Neural cell (in vitro differentiated cells): Measurements from ENCODE around the gene DARS1. TPM values are rescaled to one million over a fixed set of nuclear protein-coding genes. Genes with fewer than 3 reads are reported as not detected.

Source experiments
- H2AFZ ChIP-seq: fragments of 200-600, 300-800 bp; sonication (generic), shearing (Covaris generic); 2 replicates; pipeline ENCODE4 v1.6.0; 2014; ENCODE audit warnings: low read depth, mild to moderate bottlenecking, antibody characterized with exemption, low read length, moderate library complexity
- H3F3A ChIP-seq: fragments of 200-600 bp; shearing (Covaris generic); 2 replicates; pipeline ENCODE4 v1.6.1; 2016; ENCODE audit warnings: mild to moderate bottlenecking, moderate library complexity, mixed read lengths, antibody characterized with exemption, low read length; ENCODE audit not compliant: insufficient read depth, poor library complexity, severe bottlenecking
- H3K27ac ChIP-seq: fragments of 200-600, 300-800 bp; sonication (generic), shearing (Covaris generic); 2 replicates; pipeline ENCODE4 v1.5.1; 2014; ENCODE audit warnings: mild to moderate bottlenecking, low read length, moderate library complexity
- H3K27me3 ChIP-seq: fragments of 300-800, 200-600 bp; sonication (generic), shearing (Covaris generic); 2 replicates; pipeline ENCODE4 v1.6.0; 2014; ENCODE audit warnings: mild to moderate bottlenecking, low read depth, low read length, moderate library complexity; ENCODE audit not compliant: insufficient read depth
- H3K36me3 ChIP-seq: fragments of 300-800, 200-600 bp; sonication (generic), shearing (Covaris generic); 2 replicates; pipeline ENCODE4 v1.5.1; 2014; ENCODE audit warnings: mild to moderate bottlenecking, antibody characterized with exemption, low read length, moderate library complexity; ENCODE audit not compliant: insufficient read depth
- H3K4me2 ChIP-seq: fragments of 300-800, 200-600 bp; sonication (generic), shearing (Covaris generic); 2 replicates; pipeline ENCODE4 v1.6.0; 2014; ENCODE audit warnings: mild to moderate bottlenecking, low read length
- H3K4me3 ChIP-seq: fragments of 300-800, 200-600 bp; sonication (generic), shearing (Covaris generic); 2 replicates; pipeline ENCODE4 v1.5.1; 2014; ENCODE audit warnings: mild to moderate bottlenecking, low read length, moderate library complexity
- H3K79me2 ChIP-seq: fragments of 200-600 bp; shearing (Covaris generic); replicated peaks from 2 replicates; pipeline ENCODE4 v1.6.0; 2014; ENCODE audit warnings: mild to moderate bottlenecking, low read length, moderate library complexity; ENCODE audit not compliant: insufficient read depth
- H3K9ac ChIP-seq: fragments of 300-800, 200-600 bp; sonication (generic), shearing (Covaris generic); 2 replicates; pipeline ENCODE4 v1.6.1; 2016; ENCODE audit warnings: mild to moderate bottlenecking, low read length, mixed read lengths
- H3K9me2 ChIP-seq: fragments of 200-600 bp; shearing (Covaris generic); 2 replicates; pipeline ENCODE4 v1.6.1; 2016; ENCODE audit warnings: mild to moderate bottlenecking, low read length, mixed read lengths; ENCODE audit not compliant: insufficient read depth
- H3K9me3 ChIP-seq: fragments of 200-600, 300-800 bp; sonication (generic), shearing (Covaris generic); 2 replicates; pipeline ENCODE4 v1.6.1; 2016; ENCODE audit warnings: mild to moderate bottlenecking, mixed run types, low read length, moderate library complexity, mixed read lengths
- H4K20me1 ChIP-seq: fragments of 200-600 bp; shearing (Covaris generic); 2 replicates; pipeline ENCODE4 v1.6.1; 2016; ENCODE audit warnings: mild to moderate bottlenecking, mixed run types; ENCODE audit not compliant: insufficient read depth
- CTCF ChIP-seq: fragments of 450-650 bp; IDR thresholded peaks from 2 replicates; pipeline ENCODE4 v1.5.1; 2014; ENCODE audit warnings: antibody characterized with exemption, mild to moderate bottlenecking, moderate library complexity; ENCODE audit not compliant: poor library complexity, severe bottlenecking
- EP300 ChIP-seq: fragments of 450-650 bp; conservative IDR thresholded peaks from 2 replicates; pipeline ENCODE4 v1.6.1; 2014; ENCODE audit warnings: antibody characterized with exemption, mild to moderate bottlenecking, moderate library complexity; ENCODE audit not compliant: poor library complexity, severe bottlenecking
- EZH2 ChIP-seq: fragments of 200-600, 300-800 bp; shearing (Covaris generic), sonication (generic); IDR thresholded peaks from 2 replicates; pipeline ENCODE4 v1.6.1; 2014; ENCODE audit warnings: antibody characterized with exemption, low read length, borderline replicate concordance, mild to moderate bottlenecking; ENCODE audit not compliant: insufficient read depth, poor library complexity, severe bottlenecking
- MXI1 ChIP-seq: fragments of 450-650 bp; conservative IDR thresholded peaks from 2 replicates; pipeline ENCODE4 v1.6.1; 2014; ENCODE audit warnings: antibody characterized with exemption, mild to moderate bottlenecking; ENCODE audit not compliant: poor library complexity, severe bottlenecking
- POLR2AphosphoS5 ChIP-seq: IDR thresholded peaks from 2 replicates; pipeline ENCODE4 v1.6.1; 2012
- RAD21 ChIP-seq: fragments of 450-650 bp; conservative IDR thresholded peaks from 2 replicates; pipeline ENCODE4 v1.6.1; 2014; ENCODE audit warnings: antibody characterized with exemption, mild to moderate bottlenecking, moderate library complexity
- SMC3 ChIP-seq: fragments of 450-650 bp; conservative IDR thresholded peaks from 2 replicates; pipeline ENCODE4 v1.6.1; 2014; ENCODE audit warnings: antibody characterized with exemption, mild to moderate bottlenecking, moderate library complexity; ENCODE audit not compliant: poor library complexity
- TAF1 ChIP-seq: IDR thresholded peaks from 2 replicates; pipeline ENCODE4 v1.6.1; 2012; ENCODE audit warnings: low read depth
- polyA plus RNA-seq: library from polyadenylated mRNA; depleted of rRNA; stranded (reverse); fragments of >200 nt; gene quantifications from 2 replicates; pipeline ENCODE4 v1.2.3, GENCODE V29; 2014
- TF ChIP-seq, protein P1 (sequence below): IDR thresholded peaks from 2 replicates; pipeline ENCODE4 v1.6.1; 2012; ENCODE audit warnings: borderline replicate concordance

Gene DARS1
- polyA plus RNA-seq, 1 donor from 2014 or later = 37.9 TPM

DNA sequence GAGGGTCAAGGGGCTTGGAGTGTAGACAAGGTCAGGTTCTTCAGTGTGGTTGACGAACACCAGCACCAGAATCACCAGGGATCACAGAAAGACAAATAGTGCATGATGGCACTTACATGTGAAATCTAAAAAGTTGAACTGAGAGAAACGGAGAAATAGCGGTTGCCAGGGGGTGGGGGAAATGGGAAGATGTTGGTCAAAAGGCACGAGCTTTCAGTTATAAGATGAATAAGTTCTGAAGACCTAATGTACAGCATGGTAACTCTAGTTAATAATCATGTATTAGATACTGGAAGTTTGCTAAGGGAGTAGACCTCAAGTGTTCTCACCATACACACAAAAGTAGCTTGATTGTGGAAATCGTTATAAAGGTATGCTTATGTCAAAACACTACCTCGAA, 43.7 kb upstream of the DARS1 start:
- no peak overlapping the region for H2AFZ ChIP-seq
- no peaks in the 10 kb centered on the region for H3K9me2 ChIP-seq
- H3K4me3 ChIP-seq = no peak overlapping the region
- TF ChIP-seq EP300 (no peak), CTCF (no peak), RAD21 (no peak), EZH2 (no peak)
- TF ChIP-seq, protein P1, sequence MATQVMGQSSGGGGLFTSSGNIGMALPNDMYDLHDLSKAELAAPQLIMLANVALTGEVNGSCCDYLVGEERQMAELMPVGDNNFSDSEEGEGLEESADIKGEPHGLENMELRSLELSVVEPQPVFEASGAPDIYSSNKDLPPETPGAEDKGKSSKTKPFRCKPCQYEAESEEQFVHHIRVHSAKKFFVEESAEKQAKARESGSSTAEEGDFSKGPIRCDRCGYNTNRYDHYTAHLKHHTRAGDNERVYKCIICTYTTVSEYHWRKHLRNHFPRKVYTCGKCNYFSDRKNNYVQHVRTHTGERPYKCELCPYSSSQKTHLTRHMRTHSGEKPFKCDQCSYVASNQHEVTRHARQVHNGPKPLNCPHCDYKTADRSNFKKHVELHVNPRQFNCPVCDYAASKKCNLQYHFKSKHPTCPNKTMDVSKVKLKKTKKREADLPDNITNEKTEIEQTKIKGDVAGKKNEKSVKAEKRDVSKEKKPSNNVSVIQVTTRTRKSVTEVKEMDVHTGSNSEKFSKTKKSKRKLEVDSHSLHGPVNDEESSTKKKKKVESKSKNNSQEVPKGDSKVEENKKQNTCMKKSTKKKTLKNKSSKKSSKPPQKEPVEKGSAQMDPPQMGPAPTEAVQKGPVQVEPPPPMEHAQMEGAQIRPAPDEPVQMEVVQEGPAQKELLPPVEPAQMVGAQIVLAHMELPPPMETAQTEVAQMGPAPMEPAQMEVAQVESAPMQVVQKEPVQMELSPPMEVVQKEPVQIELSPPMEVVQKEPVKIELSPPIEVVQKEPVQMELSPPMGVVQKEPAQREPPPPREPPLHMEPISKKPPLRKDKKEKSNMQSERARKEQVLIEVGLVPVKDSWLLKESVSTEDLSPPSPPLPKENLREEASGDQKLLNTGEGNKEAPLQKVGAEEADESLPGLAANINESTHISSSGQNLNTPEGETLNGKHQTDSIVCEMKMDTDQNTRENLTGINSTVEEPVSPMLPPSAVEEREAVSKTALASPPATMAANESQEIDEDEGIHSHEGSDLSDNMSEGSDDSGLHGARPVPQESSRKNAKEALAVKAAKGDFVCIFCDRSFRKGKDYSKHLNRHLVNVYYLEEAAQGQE = no peak
- no peak overlapping the region for H3K27ac ChIP-seq
- no peaks in the 10 kb centered on the region for H3K79me2 ChIP-seq
- H3K9me3 ChIP-seq = no peaks in the 10 kb centered on the region
- no peaks in the 10 kb centered on the region for H3K36me3 ChIP-seq
- H3K27me3 ChIP-seq = no peaks in the 10 kb centered on the region
- no peaks in the 10 kb centered on the region for H4K20me1 ChIP-seq
- H3K9ac ChIP-seq = no peak overlapping the region
- H3K4me2 ChIP-seq = no peak overlapping the region
- peaks cover 4% of the 10 kb centered on the region for H3F3A ChIP-seq

DNA sequence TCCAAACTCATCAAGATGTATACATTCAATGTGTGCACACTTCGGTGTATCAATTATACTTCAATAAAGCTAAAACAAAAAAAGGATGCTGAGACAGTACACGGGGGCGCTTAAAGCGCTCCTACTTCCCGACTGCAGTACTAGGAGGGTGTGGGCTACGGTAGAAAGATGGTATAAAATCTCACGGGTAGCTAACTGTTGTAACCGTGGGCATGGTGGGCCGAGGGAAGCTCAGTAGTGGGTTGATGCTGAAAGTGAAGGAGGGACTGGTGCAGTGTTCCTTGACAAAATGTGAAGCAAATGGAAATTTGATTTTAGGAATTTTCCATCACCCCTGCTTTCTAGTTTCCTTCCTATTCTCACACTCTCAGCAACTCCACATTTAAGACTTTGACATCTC, 42.6 kb upstream of the DARS1 start:
- Histone ChIP-seq H3K4me2 (no peak overlapping the region), H3K9ac (no peak overlapping the region), H3K27me3 (no peaks in the 10 kb centered on the region), H3F3A (peaks cover 4% of the 10 kb centered on the region), H2AFZ (no peak overlapping the region), H3K36me3 (no peaks in the 10 kb centered on the region), H4K20me1 (no peaks in the 10 kb centered on the region), H3K4me3 (no peak overlapping the region), H3K9me3 (no peaks in the 10 kb centered on the region), H3K79me2 (no peaks in the 10 kb centered on the region), H3K27ac (no peak overlapping the region), H3K9me2 (no peaks in the 10 kb centered on the region)
- TF ChIP-seq EP300 (no peak), POLR2AphosphoS5 (no peak), MXI1 (no peak), RAD21 (no peak), TAF1 (no peak), SMC3 (no peak), CTCF (no peak), EZH2 (no peak)
- TF ChIP-seq, protein P1 = no peak
